Hippocampal formation (tissue), 2 donors: Measurements from ENCODE around the gene PACRG.

Experiments used
- DNase-seq, 2 donors: peaks; one replicate each; lab custom pipeline; 2025; lab: John Stamatoyannopoulos, UW

PACRG gene

GRCh38 chr6:163335056-163335455, 607.3 kb downstream of the PACRG start:
- no peak for DNase-seq

DNA sequence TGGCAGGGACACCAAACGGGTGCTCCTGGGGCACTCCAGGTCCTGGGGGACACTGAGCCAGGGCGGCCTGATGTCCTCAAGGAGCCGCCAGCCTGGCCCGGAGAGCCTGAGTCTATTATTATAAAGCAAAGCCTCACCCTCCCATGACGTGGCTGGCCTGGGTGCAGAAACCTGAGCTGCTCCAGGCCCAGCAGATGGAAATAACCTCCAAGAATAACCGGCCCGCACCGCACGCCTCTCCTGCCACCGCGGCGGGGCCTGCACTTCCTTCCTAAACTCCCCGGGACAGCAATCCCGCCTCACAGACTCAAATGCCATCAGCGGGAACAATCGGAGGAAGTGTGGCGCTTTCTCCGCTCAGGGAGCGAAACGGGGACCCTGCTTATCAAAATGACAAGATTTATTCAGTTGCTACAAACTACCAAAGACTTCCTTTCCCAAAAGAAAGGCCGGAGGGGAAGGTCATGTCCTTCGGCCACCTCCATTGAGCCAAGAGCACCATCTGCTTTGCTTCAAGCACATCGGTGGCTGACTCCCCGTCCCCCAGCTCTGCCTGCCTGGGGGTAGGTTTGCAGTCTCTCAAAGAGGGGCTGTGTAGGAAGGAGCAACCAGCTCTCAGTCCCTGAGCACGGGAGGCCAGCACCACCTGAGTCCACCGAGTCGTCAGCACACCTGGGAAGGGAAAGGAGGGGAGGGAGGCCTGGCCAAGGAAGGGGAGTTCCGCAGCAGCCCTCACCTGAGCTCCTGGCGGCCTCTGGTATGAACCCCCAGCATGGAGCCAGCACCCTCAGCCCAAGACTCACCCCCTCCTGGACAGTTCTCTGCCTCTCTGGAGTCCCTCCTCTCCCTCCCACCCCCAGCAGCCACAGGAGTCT, 608.1 kb downstream of the PACRG start:
- DNase-seq, result no peak

- DNase-seq, result no peak
Observed at GRCh38 chr6:163336961-163337360, 609.2 kb downstream of the PACRG start.

GRCh38 chr6:163337958-163338357, 610.2 kb downstream of the PACRG start:
- DNase-seq, result no peak

DNA sequence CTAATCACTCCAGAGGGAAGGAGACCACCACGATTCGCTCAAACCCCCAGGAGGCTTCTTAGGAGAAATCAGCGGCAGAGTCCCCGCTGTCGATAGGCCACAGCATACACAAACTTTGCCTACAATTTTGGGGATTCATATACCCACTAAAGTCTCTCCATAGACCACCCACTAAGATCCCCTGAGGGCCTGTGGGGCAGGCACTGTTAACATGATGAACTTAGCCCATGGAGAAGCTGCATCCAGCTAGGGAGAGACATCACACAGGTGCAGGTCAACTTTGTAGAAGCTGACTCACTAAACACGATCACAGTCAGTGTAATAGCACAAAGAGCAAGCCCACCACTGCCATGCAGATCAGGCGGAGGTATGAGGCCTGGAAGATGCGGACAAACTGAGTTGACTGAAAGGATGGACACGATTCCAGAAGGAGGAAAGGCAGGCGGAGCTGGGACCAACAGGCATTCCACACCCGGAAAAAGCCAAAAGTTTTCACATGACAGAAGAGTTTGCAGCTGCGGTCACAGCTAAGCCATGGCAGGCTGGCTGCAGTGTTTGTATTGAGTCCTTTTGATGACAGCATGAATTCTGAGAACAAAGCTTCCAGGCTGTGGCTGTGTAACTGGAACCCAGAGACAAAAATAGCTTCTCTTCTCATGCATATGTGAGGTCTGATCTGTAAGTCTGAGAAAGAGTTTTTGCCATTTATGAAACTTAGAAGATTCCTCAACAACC, 611.1 kb downstream of the PACRG start:
- peak; percentile 82 to 96 for DNase-seq

DNA sequence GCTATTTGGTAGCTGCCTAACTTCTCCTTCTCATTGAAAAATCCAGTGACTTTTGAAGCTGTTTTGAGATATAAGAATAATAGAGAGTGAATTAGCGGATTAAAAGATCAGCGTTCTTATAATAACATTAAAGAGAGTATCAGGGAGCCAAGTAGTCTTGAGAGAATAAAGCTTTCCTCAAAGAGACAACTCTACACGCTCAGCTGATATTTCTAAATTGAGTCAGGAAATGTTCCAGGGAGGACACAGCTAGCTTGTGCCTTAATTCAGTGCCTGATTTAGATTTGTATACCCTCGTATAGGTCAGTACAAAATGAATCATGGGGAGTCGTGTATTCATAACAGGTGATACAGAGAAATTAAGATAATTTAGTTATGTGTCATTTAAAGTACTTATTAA, 611.7 kb downstream of the PACRG start:
- DNase-seq, result no peak

DNA sequence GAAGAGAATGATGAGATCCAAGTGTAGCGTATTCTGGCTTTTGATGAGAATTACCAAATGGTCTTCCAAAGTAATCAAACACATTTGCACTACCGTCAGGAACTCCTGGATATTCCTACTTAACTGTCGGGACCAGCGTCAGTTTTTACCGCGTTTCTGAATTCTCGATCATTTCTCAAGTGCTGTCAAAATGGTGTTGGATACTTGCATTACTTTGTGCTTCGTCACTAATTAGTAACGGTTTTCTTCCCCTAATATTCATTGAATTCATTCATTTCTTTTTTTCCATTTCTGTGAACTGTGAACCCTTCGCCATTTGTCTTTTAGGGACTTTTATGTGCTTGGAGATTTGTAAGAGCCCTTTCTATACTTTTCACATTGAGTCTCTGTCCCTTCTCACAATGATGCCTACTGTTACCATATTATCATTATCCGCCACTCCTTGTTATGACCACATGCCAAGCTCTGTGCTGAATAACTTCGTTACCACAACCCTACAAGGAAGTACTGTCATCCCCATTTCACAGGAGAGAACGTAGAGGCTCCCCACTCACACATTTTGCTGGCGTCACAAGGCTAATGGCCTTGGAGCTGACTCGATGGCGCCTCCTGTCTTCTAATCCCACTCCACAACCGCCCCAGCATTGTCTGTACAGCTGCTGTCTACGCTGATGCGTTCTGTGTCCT, 612.6 kb downstream of the PACRG start:
- no peak for DNase-seq

GRCh38 chr6:163341224-163342061, 613.7 kb downstream of the PACRG start:
- no peak for DNase-seq

- no peak for DNase-seq
Observed at GRCh38 chr6:163342571-163343539, 615.1 kb downstream of the PACRG start.

GRCh38 chr6:163343609-163344008, 615.8 kb downstream of the PACRG start:
- DNase-seq, result no peak

- no peak for DNase-seq
Observed at GRCh38 chr6:163344411-163344810, 616.6 kb downstream of the PACRG start.

GRCh38 chr6:163345931-163346330, 618.2 kb downstream of the PACRG start:
- DNase-seq, result no peak

DNA sequence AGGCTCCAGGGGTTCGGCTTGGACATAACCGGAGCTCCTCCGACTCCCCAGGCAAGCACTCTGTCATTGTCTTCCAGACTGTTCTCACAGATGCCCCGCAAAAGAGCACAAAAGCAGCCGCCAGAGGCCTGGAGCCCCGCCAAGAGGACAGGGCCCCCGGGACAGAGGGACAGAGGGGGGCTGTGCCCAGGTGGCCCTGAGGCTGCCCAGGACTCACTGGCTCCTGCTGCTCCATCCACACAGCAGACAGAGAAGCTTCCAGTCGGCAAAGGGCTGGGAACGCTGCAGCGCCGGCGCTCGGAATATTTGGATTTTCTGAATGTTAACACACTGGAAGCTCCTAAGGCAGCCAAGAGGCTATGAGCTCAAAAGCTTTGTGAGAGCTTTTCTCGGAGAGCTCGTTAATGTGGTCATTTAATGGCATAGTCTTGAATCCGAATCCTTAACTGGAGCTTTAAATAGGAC, 618.8 kb downstream of the PACRG start:
- peak; percentile 55 to 68 for DNase-seq

DNA sequence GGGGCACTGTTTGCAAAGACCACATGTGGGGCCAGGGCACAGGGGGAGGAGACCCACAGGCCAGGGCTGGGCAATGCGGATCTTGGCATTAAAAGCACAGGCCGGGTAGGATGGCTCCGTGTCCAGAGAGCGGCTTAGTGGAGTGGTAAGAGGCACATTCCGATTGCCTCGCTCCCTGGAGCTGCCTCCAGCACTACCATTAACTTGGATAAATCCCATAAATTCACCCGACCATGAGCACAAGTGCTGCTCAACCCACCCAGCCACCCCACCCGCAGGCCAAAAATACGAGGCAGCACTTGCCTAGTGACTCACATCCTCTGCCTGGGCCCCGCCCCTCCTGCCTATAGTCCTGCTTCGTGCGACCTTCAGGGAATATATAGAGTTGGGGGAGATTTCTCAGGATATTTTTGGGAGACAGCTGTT, 619.3 kb downstream of the PACRG start:
- DNase-seq, result no peak

DNA sequence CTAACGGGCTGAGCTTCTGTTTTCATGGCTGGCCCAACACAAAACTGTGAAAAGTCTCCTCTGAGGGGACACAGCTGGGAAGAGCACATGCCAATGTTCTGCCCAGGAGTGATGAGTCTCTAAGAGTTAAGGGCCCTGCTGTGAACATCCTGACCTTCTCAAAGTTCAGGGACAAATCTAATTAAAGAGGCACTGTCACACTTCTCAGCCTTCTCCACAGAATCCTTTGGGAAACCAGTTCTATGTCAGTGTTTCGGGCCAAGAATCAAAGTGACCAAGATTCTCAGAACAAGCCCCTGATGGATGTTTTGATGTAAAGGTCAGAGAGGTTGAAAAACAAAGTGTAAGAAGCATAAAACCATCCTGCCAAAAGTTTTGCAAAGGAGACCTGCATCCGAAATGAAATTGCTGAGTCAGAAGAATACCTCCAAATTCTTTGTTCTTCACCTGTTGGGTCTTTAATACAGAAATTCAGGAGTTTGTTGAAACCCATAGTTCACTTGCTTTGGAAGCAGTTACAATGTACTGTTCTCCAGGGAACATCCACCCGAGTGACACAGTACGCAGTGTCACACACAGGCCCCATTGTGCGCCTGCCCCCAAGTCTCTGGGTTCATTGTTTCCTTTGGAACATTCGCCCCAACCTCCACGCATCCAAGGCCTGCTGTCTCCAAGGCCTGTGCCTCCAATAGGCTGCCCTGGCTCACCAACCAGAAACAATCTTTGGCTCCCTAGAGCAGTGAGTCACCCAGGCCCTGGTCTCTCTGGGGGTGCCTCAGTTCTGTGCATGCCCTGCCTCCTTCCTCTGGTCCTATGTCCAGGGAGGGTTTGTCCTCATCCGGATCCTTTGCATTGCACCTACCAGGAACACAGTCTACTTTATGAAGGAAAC, 621.3 kb downstream of the PACRG start:
- peak; percentile 93 to 95 for DNase-seq

GRCh38 chr6:163349696-163350095, 621.9 kb downstream of the PACRG start:
- DNase-seq, result peak in 1 of 2 donors; percentile 66

DNA sequence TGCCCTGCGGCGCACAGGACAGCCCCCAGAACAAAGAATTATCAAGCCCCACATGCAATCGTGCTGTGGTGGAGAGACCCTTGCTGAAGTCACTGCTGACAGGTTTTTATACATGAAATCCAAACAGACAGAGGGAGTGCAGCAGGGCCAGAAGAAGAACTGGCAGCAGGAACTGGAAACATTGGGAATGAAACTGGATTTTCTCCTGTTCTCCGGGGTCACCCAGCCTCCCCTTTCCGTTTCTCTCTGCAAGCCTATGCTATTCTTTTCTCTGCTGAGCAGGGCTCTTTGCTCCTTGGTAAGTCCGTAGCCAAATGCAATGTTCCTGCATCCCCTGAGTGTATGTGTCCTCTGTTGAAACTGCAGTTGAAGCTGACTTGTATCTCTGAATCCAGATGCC, 623.2 kb downstream of the PACRG start:
- no peak for DNase-seq

DNA sequence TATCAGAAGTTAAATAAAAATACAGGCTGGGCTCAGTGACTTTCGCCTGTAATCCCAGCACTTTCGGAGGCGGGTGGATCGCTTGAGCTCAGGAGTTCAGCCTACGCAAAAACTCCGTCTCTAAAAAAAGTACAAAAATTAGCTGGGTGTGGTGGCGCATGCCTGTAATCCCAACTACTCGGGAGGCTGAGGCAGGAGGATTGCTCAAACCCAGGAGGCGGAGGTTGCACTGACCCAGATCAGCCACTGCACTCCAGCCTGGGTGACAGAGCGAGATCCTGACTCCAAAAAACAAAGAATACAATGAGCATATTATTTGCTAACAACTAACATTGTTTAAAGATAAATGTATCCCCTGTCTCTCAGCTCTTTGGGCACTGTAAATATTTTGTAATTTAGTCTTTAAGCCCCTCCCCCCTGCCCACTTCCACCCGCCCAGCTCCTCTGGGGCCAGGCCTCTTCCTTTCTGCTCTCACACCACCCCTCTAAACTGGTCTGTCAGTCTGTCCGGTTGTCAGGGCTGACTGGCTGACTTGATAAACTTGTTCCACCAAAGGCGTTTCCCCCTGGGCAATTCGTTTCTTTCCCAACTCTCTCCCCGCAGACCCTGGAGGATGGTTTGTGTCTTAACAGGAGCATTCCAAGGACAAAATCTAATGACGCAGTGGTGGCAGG, 624.4 kb downstream of the PACRG start:
- peak; percentile 71 to 89 for DNase-seq

- no peak for DNase-seq
Observed at GRCh38 chr6:163352966-163353365, 625.2 kb downstream of the PACRG start.
